ENCODE data around the gene ASB15.

- no peak for TF ChIP-seq EZH2 (optimal IDR thresholded peaks at IDR 0.05; ENCODE audit: low read depth, low read length)
- TF ChIP-seq CTCF (IDR thresholded peaks at IDR 0.05; ENCODE audit: low read length) = no peak
Measured at GRCh38 chr7:123657304-123657685, 55.7 kb downstream of the ASB15 start.
